SW480 (cell line): Measurements from ENCODE around the gene NCKAP5L.

Experiments used
- DNase-seq: peaks from one replicate; pipeline ENCODE4 v3.0.0-alpha.2; 2016; ENCODE audit warnings: low spot score

NCKAP5L gene

GRCh38 chr12:49824895-49825294, 3.3 kb downstream of the NCKAP5L start:
- no peak for DNase-seq

- DNase-seq, result no peak
Measured at GRCh38 chr12:49824416-49824815, 3.8 kb downstream of the NCKAP5L start.

- DNase-seq, result no peak
Measured at GRCh38 chr12:49823951-49824350, 4.3 kb downstream of the NCKAP5L start.

DNA sequence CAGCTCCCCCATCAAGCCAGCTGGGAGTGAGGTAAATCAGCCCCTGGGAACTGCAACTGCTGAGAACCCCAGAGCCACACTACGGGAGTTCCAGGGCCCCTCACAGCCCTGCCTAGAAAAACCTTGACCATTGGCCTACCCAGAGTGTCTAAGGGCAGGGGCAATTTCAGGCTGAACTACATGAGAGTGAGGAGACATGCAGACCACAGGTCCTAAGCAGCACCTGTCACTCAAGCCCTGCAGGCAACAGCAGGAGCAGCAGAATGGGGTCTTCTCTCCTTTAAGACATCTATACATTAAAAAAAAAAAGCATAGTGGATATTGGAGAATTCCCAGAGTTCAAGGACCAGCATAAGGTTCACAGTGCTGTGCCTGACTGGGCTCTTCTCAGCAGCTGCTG, 4.9 kb downstream of the NCKAP5L start:
- DNase-seq, result no peak

DNA sequence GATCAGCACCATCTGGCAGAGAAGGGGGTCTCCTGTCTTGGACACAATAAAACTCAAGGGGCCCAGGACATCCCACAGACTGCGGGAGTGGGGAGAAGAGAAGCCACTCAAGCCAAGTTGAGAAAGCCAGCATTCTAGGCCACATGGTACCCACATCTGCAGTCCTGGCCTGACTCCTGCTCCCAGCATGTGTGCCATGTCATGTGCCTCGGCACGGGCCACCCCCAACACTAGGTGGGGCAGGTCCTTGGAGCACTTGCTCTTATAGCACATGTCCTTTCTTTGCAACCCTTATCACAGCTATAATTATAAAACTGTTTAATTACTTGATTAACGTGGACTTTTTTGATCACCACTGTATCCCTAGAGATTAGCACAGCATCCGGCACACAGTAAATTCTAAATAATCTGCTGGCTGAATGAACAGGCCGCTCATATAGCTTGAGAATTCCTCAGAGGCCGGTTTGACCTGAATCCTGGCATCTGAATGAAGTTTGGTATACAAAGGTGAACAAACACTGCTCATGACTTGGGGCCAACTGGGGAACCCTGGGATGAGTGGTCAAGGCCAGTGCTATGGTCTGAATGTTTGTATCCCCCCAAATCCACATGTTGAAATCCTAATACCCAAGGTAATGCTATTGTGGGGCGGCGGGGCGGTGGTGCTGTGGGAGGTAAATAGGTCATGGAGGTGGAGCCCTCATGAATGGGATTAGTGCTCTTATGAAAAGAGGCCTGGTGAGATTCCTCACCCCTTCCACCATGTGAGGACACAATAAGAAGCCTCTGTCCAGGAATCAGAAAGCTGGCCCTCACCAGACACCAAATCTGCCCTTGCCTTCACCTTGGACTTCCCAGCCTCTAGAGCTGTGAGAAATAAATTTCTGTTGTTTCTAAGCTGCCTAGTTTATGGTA, 6.6 kb downstream of the NCKAP5L start:
- DNase-seq, result no peak

DNA sequence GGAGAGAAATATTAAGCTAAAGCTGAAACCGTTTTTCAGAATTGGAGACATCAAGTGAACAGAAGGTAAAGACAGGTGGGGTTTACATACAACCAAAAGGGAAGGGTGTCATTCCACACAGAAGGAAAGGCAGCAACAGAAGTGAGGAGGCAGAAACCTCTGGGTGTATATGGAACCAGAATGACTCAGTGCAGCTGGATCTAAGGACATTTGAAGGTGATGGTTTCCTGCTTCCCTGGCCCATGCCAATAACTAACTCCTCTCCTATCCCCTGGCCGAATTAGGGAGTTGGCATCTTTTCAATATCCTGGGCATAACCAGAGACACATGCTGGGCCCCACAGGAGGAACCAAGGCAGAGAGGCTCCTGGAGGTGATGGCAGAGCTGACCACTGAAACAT, 8.4 kb downstream of the NCKAP5L start:
- no peak for DNase-seq

DNA sequence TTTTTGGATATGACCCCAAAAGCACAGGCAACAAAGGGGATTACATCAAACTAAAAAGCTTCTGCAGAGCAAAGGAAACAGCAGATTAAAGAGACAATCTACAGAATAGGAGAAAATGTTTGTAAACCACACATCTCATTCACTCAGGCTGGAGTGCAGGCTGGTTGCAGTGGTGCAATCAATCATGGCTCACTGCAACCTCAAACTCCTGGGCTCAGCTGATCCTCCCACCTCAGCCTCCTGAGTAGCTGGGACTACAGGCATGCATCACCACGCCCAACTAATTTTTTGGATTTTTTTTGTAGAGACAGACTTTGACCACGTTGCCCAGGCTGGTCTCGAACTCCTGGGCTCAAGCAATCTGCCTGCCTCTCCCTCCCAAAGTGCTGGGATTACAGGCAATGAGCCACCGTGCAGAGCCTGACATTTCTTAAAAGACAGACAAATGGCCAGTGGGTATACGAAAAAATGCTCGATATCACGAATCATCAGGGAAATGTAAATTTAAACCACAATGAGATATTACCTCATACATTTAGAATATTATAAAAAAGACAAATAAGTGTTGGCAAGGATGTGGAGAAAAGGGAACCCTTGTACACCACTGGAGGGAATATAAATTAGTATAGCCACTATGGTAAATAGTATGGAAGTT, 9.8 kb downstream of the NCKAP5L start:
- no peak for DNase-seq

DNA sequence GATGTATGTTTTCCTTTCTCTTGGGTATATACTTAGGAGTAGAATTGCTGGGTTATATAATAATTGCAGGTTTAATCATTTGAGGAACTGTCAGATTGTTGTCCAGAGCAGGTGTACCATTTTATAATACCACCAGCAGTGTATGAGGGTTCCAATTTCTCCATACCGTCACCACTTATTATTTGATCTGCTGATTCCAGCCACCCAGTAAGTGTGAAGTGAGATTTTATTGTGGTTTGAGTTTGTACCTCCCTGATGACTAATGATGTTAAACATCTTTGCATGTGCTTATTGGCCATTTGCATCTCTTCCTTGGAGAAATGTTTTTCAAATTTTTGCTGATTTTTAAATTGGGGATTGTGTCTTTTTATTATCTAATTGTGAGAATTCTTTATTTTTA, 15.1 kb downstream of the NCKAP5L start:
- DNase-seq, result peak; percentile 41

DNA sequence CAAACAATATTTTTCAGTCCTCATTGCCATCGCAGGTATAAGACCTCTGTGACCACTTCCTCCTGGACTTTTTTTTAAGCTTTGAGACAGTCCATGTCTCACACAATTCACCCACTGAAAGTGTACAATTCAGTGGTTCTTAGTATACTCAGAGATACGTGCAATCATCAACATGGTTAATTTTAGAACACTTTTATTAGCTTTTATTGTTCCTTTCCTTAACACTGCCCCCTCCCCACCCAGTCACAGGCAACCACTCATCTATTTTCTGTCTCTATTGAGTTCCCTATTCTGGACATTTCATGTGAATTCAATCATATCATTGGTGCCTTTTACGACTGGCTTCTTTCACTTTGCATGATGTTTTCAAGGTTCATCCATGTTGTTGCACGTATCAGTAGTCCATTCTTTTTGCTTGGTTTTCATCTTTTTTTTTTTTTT, 16.2 kb downstream of the NCKAP5L start:
- no peak for DNase-seq

- no peak for DNase-seq
Measured at GRCh38 chr12:49811136-49811535, 17.1 kb downstream of the NCKAP5L start.

DNA sequence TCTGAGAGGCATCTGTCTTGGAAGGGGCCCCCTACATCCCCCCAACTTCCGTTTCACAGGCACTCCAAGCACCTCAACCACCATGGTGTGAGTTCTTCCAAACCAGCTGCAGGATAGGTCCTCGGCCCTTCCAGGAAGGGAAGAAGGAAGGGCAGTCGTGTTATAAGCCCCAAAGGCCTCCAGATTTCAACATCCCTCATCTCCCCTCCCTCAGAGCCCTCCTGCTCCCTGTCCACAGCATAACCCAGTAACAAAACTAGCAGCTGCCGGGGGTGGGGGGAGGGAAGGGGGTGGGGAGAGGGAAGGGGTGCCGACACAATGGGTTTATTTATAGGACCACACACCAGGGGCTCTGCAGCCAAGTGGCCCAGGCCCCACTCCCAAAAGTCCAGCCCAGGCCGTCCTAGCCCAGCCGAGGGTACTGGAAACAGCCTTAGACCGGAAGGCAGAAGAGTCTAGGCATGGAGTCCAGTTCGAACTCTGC, 18.3 kb downstream of the NCKAP5L start:
- DNase-seq, result no peak

GRCh38 chr12:49809381-49809905, 18.8 kb downstream of the NCKAP5L start:
- no peak for DNase-seq

DNA sequence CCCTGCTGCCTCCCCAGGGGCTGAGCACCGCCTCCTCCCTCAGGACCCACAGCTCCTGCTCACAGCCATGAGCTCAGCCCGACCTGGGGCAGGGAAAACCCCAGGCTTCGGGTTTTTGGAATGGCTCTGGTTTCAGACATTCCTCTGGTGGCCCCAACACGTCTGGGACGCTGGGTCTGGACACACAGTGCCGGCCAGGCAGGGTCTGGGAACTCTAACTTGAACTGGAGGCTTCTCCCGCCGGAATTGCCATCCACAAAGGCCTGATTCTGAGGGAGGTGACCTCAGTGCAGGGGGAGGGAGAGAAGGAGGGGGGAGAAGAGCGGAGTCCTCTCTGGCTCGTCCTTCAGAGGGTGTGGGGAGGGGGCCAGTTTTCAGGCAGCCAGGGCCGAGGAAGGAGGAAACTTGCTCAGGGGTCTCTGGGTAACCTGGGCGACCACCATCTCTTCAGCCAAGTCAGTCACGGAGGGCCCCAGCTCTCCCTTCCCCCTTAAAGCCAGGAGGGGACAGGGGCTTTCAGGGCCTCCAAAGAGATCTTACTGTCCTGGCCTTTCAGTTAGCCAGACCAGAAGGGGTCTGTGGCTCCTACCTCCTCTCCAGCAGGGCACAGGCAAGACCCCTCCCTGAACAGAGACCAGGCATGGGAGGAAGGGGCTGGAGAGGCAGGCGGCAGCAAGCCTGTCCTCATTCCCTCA, 19.4 kb downstream of the NCKAP5L start:
- no peak for DNase-seq

GRCh38 chr12:49807991-49808580, 20.1 kb downstream of the NCKAP5L start:
- no peak for DNase-seq

DNA sequence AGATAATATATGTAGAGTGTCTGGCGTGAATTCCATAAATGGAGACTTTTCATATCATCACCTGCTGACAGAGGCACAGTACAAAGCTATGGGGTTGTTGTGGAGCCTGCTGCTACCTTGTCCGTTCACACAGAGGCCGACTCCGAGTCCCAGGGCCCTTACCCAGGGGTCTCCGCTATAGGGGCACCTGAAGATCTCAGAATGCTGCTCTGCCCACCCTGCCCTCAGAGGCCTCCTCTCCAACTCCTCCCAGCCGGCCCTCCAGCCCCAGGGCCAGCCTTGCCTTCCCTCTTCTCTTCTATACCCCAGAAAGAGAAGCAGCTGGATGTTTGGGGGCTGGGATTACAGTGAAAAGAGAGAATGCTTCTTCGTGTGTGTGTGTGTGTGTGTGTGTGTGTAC, 21.3 kb downstream of the NCKAP5L start:
- no peak for DNase-seq

- no peak for DNase-seq
Measured at GRCh38 chr12:49806321-49806813, 21.8 kb downstream of the NCKAP5L start.

GRCh38 chr12:49805409-49805808, 22.8 kb downstream of the NCKAP5L start:
- DNase-seq, result no peak

DNA sequence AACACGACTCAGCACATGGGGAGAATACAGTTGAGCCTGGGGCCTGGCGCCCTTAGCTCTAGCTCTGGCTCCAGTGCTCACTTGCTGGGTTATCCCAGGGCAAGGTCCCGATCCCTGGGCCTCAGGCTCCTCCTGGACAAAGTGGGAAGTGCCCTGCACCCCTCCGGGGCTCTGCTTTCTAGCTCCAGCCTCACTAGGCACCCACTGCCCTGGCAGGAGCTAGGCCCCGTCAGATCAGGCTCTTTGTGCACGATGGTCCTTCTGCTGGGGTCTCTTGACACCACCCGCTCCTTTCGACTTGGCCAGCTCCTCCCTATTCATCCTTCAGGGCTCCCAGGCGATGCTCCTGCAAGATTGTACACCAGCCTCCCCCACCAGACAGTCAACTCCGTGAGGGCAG, 23.4 kb downstream of the NCKAP5L start:
- DNase-seq, result no peak

DNA sequence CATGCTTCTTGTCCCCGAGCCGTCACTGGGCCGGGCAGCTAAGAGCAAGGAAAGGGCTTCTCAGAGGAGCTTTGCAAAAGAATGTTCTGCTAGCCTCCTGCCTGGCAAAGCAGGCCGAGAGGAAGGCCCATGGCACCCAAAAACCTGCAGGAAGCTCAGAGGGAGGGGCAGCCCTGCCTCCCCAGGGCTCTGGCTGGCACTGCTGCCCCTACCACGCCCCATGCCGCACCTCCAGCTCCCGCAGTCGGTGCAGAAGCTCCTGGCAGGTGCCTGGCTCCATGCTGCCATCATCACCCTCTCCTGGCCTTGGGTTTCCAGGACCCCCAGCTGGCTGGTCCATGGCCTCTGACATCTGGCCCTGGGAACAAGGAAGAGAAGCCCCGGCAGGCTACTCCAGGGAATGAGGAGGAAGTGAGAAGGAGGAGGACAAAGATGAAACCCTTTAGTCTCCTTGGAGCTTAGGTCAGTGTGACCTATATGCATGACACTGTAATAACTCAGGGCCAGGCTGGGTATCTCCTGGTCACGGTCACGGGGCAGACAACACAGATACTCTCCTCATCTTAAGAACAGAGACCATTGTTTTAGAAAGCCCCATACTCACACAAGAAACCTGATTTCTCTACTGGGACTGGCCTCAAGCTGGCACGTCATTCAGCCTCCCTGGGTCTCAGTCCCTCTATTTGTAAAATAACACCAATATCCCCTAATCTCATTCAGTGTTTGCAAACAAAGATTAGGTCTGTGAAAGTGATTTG, 24.3 kb downstream of the NCKAP5L start:
- no peak for DNase-seq

GRCh38 chr12:49801141-49802063, 26.8 kb downstream of the NCKAP5L start:
- no peak for DNase-seq
